Urinary bladder (tissue), 4 donors: ENCODE data around the gene BIK. TPM values are rescaled to one million over a fixed set of nuclear protein-coding genes. Genes with fewer than 3 reads are reported as not detected.
A peak's percentile ranks its signal among the peaks of the same experiment; 100 is the strongest.

Source experiments
- DNase-seq: peaks from one replicate; pipeline ENCODE4 v3.0.0-alpha.2; 2015; ENCODE audit errors: extremely low spot score
- H3K27ac ChIP-seq: one replicate; pipeline ENCODE4 v1.5.1; 2013; ENCODE audit warnings: low read depth, mild to moderate bottlenecking, moderate library complexity
- H3K36me3 ChIP-seq: one replicate; pipeline ENCODE4 v1.6.1; 2013; ENCODE audit warnings: mild to moderate bottlenecking, moderate library complexity; ENCODE audit not compliant: insufficient read depth
- H3K4me1 ChIP-seq: one replicate; pipeline ENCODE4 v1.6.1; 2013; ENCODE audit warnings: mild to moderate bottlenecking, moderate library complexity; ENCODE audit not compliant: insufficient read depth
- H3K4me3 ChIP-seq: one replicate; pipeline ENCODE4 v1.5.1; 2013; ENCODE audit warnings: low read depth, low read length
- WGBS: extraction: QIAGEN DNeasy Blood & Tissue Kit; methylation state at CpG from one replicate; pipeline ENCODE4 v1.1.7; 2013; 5-methylcytosine and 5-hydroxymethylcytosine counted together
- polyA plus RNA-seq: library from polyadenylated mRNA; stranded (reverse); fragments of 200-250 nt; gene quantifications from one replicate; pipeline ENCODE4 v1.2.3, GENCODE V29; 2013
- total RNA-seq: library from RNA; depleted of rRNA; stranded (reverse); fragments of >200 nt; gene quantifications from one replicate; pipeline ENCODE4 v1.2.3, GENCODE V29; 2014
- donor health status: healthy with polysubstance abuse.
- donor health status: healthy.

BIK gene
- total and polyA plus RNA-seq, 2 donors, result 0.79 to 2.5 TPM

DNA sequence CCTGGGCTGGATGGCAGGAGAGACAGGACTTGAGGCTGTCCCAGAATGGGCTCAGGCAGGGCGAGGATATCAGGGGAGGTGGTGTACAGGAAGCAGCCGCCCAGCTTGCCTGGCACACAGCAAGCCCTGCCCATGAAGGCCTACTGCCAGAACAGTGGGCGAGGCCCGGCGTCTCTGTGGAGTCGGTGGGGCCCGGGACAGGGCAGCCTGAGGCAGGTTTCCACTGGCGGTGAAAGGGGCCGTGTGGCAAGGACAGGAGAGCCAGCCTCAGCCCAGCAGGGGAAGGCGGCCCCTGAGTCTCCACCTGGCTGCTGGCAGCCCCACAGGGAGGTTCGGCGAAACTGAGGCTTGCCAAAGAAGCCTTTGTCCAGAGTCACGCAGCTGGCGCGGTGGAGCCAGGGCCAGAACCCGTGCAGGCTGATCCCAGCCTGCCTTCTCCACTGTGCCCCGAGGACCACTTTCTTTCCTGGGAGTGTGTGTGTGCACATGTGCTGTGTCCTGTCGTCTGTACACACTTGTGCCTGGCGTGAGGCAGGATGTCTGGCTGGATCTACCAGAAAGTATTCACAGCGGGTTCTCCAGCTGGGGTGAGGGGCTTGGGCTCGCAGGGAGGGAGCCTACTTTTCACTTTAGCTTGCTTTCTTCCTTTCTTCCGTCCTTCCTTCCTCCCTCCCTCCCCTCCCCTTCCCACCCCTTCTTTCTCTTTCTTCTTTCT, 42.0 kb downstream of the BIK start:
- H3K27ac ChIP-seq, result peak overlapping the region; percentile 93
- WGBS, result 26% methylated on average over 22 of the region's 22 CpGs
- peak overlapping the region; percentile 74 for H3K4me3 ChIP-seq
- no peak for DNase-seq
- no peaks in the 10 kb centered on the region for H3K4me1 ChIP-seq
- no peaks in the 10 kb centered on the region for H3K36me3 ChIP-seq

GRCh38 chr22:43153899-43154298, 43.3 kb downstream of the BIK start:
- no peaks in the 10 kb centered on the region for H3K36me3 ChIP-seq
- whole genome bisulfite sequencing, result 76% methylated on average over 9 of the region's 9 CpGs
- no peak overlapping the region for H3K4me3 ChIP-seq
- H3K4me1 ChIP-seq, result no peaks in the 10 kb centered on the region
- DNase-seq, result no peak
- H3K27ac ChIP-seq, result no peak overlapping the region

DNA sequence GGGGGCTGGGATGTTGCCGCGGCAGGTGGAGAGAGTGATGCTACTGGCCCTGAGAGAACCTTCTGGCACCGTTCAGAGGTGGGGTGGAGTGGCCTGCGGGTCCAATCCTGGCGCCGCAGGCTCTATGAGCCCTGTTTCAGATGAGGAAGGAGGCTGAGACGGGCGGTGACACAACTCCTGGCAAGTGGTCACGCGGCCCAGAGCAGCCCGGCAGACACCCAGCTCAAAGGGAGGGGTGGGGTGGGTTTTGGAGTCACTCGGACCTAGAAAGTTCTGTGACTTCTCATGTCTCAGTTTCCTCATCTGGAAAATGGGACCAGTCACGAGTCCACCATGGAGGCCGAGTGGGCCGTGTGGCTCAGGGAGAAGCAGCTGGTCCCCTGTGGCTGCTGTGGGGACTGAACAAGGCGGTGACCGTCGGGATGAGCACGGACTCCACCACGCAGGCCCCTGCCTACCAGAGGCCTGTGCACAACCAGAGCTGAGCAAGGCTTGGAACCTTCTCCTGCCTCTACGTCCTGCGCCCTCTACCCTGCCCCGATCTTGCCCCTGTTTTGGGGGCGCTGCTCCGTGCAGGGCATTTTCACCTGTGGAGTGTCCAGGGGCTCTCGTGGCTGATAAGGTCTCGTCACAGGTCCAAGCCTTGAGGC, 44.5 kb downstream of the BIK start:
- Histone ChIP-seq H3K4me1 (no peaks in the 10 kb centered on the region), H3K27ac (no peak overlapping the region), H3K4me3 (no peak overlapping the region), H3K36me3 (no peaks in the 10 kb centered on the region)
- 90% methylated on average over 27 of the region's 27 CpGs for WGBS
- no peak for DNase-seq

DNA sequence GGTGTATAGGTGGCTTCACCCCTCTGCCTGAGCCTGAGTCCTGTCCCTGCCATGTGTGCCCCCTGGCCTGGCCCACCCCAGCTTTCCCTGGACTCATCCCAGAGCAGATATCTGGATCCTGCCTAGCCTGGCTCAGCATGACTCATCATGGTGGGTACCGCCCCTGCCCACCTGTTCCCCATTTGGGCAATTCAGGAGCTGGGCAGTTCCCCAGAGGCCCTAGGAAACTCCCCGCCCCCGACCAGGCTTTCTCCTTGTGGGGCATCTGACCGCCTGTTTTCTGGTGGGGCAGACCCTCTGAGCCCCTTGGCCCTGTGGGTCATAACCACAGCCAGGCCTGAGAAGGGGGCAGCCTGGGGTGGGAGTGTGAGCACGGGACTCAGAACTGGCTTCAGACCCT, 45.2 kb downstream of the BIK start:
- Histone ChIP-seq H3K4me3 (no peak overlapping the region), H3K4me1 (no peaks in the 10 kb centered on the region), H3K36me3 (no peaks in the 10 kb centered on the region), H3K27ac (no peak overlapping the region)
- no peak for DNase-seq
- 87% methylated on average over 5 of the region's 5 CpGs for WGBS

GRCh38 chr22:43156413-43156812, 45.9 kb downstream of the BIK start:
- no peak for DNase-seq
- Histone ChIP-seq H3K36me3 (no peaks in the 10 kb centered on the region), H3K27ac (no peak overlapping the region), H3K4me3 (no peak overlapping the region), H3K4me1 (no peaks in the 10 kb centered on the region)
- WGBS, result 87% methylated on average over 12 of the region's 12 CpGs

DNA sequence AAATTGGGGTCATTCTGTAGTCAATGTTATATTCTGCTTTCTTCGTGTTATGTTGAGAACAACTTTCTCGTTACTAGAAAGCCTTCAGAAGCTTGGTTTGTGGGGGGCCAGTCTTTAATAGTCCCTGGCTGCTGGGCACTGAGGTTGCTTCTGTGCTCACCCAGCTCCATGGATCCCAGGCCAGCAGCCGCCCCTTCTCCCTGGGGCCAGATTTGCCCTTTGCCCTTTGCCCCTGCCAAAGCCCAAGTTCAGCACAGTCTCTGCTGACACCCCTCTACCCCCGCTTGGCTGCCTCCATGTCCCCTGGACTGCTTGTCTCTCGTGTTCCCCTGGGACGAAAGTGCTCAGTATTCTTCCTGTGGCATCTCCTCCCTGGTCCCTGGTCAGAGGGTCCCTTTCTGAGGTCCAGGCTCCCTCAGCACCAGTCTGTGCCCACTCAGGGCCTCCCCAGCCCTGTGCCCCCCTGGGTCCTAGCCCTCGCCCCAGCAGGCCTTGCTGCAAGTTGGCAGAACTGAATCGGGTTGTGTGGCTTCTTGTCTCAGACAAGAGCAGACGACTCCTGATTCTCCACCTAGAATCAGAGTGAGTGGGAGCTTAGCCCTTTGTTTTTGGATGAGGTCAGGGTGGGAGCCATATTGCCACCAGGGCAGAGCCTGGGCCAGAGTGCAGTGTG, 47.5 kb downstream of the BIK start:
- no peak for DNase-seq
- WGBS, result 81% methylated on average over 9 of the region's 9 CpGs
- Histone ChIP-seq H3K27ac (no peak overlapping the region), H3K36me3 (no peaks in the 10 kb centered on the region), H3K4me1 (no peaks in the 10 kb centered on the region), H3K4me3 (no peak overlapping the region)

GRCh38 chr22:43158778-43159483, 48.4 kb downstream of the BIK start:
- Histone ChIP-seq H3K4me1 (no peaks in the 10 kb centered on the region), H3K36me3 (no peaks in the 10 kb centered on the region), H3K4me3 (no peak overlapping the region), H3K27ac (no peak overlapping the region)
- 91% methylated on average over 24 of the region's 24 CpGs for WGBS
- DNase-seq, result no peak

DNA sequence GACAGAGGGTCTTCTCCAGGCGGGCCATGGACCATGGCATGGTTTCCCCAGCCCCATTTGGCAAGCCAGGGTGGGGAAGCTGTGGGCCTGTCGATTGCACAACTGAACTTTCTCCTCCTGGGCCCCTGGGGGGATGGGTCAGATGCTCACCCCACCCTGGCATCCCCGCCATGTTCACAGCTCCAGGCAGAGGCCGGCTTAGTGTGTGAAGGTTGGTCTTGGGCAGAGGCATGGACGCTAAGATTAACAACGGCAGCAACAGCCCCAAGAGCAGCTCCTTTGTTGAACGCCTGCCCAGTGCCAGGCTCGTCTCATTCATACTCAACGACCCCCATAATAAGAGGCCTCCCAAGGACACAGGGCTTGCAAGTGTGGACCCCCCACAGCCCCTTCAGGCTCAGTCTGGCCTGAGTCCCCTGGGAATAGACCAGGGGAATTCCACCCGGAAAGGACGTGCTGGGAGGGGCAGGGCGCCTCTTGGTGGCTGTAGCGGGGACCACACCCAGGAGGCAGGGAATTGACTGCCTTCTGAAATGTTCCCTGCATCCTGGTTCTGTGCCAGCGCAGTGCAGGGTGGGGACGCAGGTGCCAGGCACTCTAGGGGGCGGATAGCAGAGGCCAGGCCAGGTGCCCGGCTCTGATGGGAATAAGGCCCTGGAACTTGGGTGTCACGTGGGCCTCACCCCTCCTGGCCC, 49.1 kb downstream of the BIK start:
- Histone ChIP-seq H3K4me1 (no peaks in the 10 kb centered on the region), H3K36me3 (no peaks in the 10 kb centered on the region), H3K4me3 (no peak overlapping the region), H3K27ac (no peak overlapping the region)
- 76% methylated on average over 18 of the region's 18 CpGs for whole genome bisulfite sequencing
- DNase-seq, result no peak

- H3K36me3 ChIP-seq, result no peaks in the 10 kb centered on the region
- no peak for DNase-seq
- 97% methylated on average over 8 of the region's 8 CpGs for WGBS
- no peak overlapping the region for H3K4me3 ChIP-seq
- no peak overlapping the region for H3K27ac ChIP-seq
- H3K4me1 ChIP-seq, result no peaks in the 10 kb centered on the region
Observed at GRCh38 chr22:43160497-43161126, 50.1 kb downstream of the BIK start.

DNA sequence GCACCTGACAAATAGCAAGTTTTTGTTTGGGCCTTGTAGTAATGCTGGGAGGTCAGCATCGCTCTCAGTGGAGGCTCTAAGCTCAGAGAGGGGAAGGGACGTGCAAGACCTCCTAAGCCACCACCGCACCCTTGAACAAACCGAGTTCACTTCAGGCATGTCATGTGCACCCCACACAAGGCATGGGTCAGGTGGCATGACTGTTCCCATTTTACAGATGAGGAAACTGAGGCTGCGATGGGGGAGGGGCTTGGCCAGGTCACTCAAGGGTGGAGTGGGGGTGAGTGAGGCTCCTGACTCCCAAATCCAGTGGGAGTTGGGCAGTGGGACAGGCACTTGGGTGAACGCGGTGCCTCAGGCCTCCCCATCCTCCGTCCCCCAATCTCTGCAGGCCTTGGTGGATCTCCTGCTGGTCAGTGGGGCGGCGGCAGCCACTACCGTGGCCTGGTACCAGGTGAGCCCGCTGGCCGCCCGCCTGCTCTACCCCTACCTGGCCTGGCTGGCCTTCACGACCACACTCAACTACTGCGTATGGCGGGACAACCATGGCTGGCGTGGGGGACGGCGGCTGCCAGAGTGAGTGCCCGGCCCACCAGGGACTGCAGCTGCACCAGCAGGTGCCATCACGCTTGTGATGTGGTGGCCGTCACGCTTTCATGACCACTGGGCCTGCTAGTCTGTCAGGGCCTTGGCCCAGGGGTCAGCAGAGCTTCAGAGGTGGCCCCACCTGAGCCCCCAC, 52.0 kb downstream of the BIK start:
- Histone ChIP-seq H3K4me3 (no peak overlapping the region), H3K27ac (no peak overlapping the region), H3K36me3 (no peaks in the 10 kb centered on the region), H3K4me1 (no peaks in the 10 kb centered on the region)
- no peak for DNase-seq
- WGBS, result 98% methylated on average over 24 of the region's 24 CpGs

GRCh38 chr22:43163241-43163795, 52.8 kb downstream of the BIK start:
- Histone ChIP-seq H3K36me3 (no peaks in the 10 kb centered on the region), H3K27ac (no peak overlapping the region)
- DNase-seq, result no peak

GRCh38 chr22:43164636-43165035, 54.1 kb downstream of the BIK start:
- DNase-seq, result no peak
- H3K27ac ChIP-seq, result no peak overlapping the region

More at GRCh38 chr22:43163241-43163795, 52.8 kb downstream of the BIK start:
- 82% methylated on average over 18 of the region's 18 CpGs for WGBS
- Histone ChIP-seq H3K4me1 (no peaks in the 10 kb centered on the region), H3K4me3 (no peak overlapping the region)

More at GRCh38 chr22:43164636-43165035, 54.1 kb downstream of the BIK start:
- Histone ChIP-seq H3K36me3 (no peaks in the 10 kb centered on the region), H3K4me1 (no peaks in the 10 kb centered on the region), H3K4me3 (no peak overlapping the region)
- 39% methylated on average over 16 of the region's 16 CpGs for WGBS
